WTC11 (cell line): ENCODE data around the gene ATP5MC2. TPM values are rescaled to one million over a fixed set of nuclear protein-coding genes. Genes with fewer than 3 reads are reported as not detected.

Source experiments
- ATAC-seq: fragments of 200-7000 bp; cut with Tn5 transposase; 2 replicates; pipeline ENCODE4 v1.10.0; 2021; ENCODE audit warnings: mild to moderate bottlenecking, moderate library complexity
- CTCF ChIA-PET: fragments of 300-600 bp; sonication (Branson Sonifier 250); formaldehyde crosslinking; loops from one replicate; lab custom pipeline; 2021; ENCODE audit warnings: antibody characterized with exemption; lab: Charles Lee
- POLR2A ChIA-PET: fragments of 350-600 bp; sonication (Branson Sonifier 250); formaldehyde crosslinking; loops from one replicate; lab custom pipeline; 2021; ENCODE audit warnings: antibody characterized with exemption; lab: Charles Lee
- DNase-seq: peaks from one replicate; pipeline ENCODE4 v3.0.0; 2021; ENCODE audit warnings: low spot score
- H3K27ac Mint-ChIP-seq: 2 replicates; pipeline ENCODE4 v1.8.0; 2021; ENCODE audit warnings: mixed read lengths
- H3K27me3 Mint-ChIP-seq: 2 replicates; pipeline ENCODE4 v1.8.0; 2021; ENCODE audit warnings: low read depth, mild to moderate bottlenecking, moderate library complexity, mixed read lengths
- H3K36me3 Mint-ChIP-seq: 2 replicates; pipeline ENCODE4 v1.8.0; 2021; ENCODE audit warnings: mixed read lengths
- H3K4me1 Mint-ChIP-seq: 2 replicates; pipeline ENCODE4 v1.8.0; 2022; ENCODE audit warnings: mixed read lengths
- H3K4me3 Mint-ChIP-seq: 2 replicates; pipeline ENCODE4 v1.8.0; 2021; ENCODE audit warnings: mild to moderate bottlenecking, moderate library complexity, mixed read lengths
- H3K9me3 Mint-ChIP-seq: 2 replicates; pipeline ENCODE4 v1.8.0; 2021; ENCODE audit warnings: mixed read lengths
- ATF3 ChIP-seq: sonication (generic); formaldehyde crosslinking; conservative IDR thresholded peaks from 2 replicates; pipeline ENCODE4 v1.8.1; 2022; ENCODE audit warnings: mild to moderate bottlenecking, missing genetic modification reagents
- CTCF ChIP-seq: fragments of 200-600 bp; IDR thresholded peaks from 2 replicates; pipeline ENCODE4 v1.8.0; 2022; ENCODE audit warnings: antibody characterized with exemption
- ETV6 ChIP-seq: sonication (generic); formaldehyde crosslinking; IDR thresholded peaks from 2 replicates; pipeline ENCODE4 v1.8.1; 2022; ENCODE audit warnings: mild to moderate bottlenecking, missing genetic modification reagents
- IRF1 ChIP-seq: sonication (generic); formaldehyde crosslinking; IDR thresholded peaks from 2 replicates; pipeline ENCODE4 v1.8.0; 2023; ENCODE audit warnings: missing genetic modification reagents
- JUN ChIP-seq: sonication (generic); formaldehyde crosslinking; IDR thresholded peaks from 2 replicates; pipeline ENCODE4 v1.8.0; 2023; ENCODE audit warnings: mild to moderate bottlenecking, missing genetic modification reagents
- MLX ChIP-seq: sonication (generic); formaldehyde crosslinking; IDR thresholded peaks from 2 replicates; pipeline ENCODE4 v1.8.1; 2023; ENCODE audit warnings: mild to moderate bottlenecking, missing genetic modification reagents, moderate library complexity
- SMAD4 ChIP-seq: sonication (generic); formaldehyde crosslinking; IDR thresholded peaks from 2 replicates; pipeline ENCODE4 v1.8.0; 2022; ENCODE audit warnings: mild to moderate bottlenecking, missing genetic modification reagents
- TEAD4 ChIP-seq: sonication (generic); formaldehyde crosslinking; IDR thresholded peaks from 2 replicates; pipeline ENCODE4 v1.8.0; 2022; ENCODE audit warnings: mild to moderate bottlenecking, missing genetic modification reagents
- TP53 ChIP-seq: sonication (generic); formaldehyde crosslinking; IDR thresholded peaks from 2 replicates; pipeline ENCODE4 v1.8.1; 2023; ENCODE audit warnings: mild to moderate bottlenecking, missing genetic modification reagents
- ZBTB21 ChIP-seq: sonication (generic); formaldehyde crosslinking; IDR thresholded peaks from 2 replicates; pipeline ENCODE4 v1.8.1; 2023; ENCODE audit warnings: mild to moderate bottlenecking, missing genetic modification reagents, borderline replicate concordance
- ZMAT4 ChIP-seq: fragments of 250-450 bp; sonication (Bioruptor Pico); IDR thresholded peaks from 2 replicates; pipeline ENCODE4 v1.9.0; 2021; ENCODE audit warnings: mild to moderate bottlenecking
- ZNF263 ChIP-seq: sonication (generic); formaldehyde crosslinking; IDR thresholded peaks from 2 replicates; pipeline ENCODE4 v1.8.1; 2022; ENCODE audit warnings: low read depth, mild to moderate bottlenecking, moderate library complexity, missing genetic modification reagents
- ZNF425 ChIP-seq: fragments of 250-450 bp; sonication (Bioruptor Pico); conservative IDR thresholded peaks from 2 replicates; pipeline ENCODE4 v1.9.0; 2021; ENCODE audit warnings: mild to moderate bottlenecking
- ZNF671 ChIP-seq: fragments of 250-450 bp; sonication (Bioruptor Pico); IDR thresholded peaks from 2 replicates; pipeline ENCODE4 v1.8.0; 2021; ENCODE audit warnings: mild to moderate bottlenecking
- total RNA-seq: library from RNA; stranded (reverse); gene quantifications from 3 replicates; pipeline ENCODE4 v1.2.3, GENCODE V29; 2021

The ATP5MC2 gene
- total RNA-seq, 1 experiment from 2014 or later, result 411 TPM

GRCh38 chr12:53700567-53700966, 24.7 kb upstream of the ATP5MC2 start:
- CTCF ChIA-PET, result interaction anchor here (0.6 to 8.4 kb wide), 7 partner anchors 22 to 519 kb away, joined by 3 to 232 read pairs (median 4); partner anchors contain the start of genes ATP5MC2 and CALCOCO1
- no peak overlapping the region for H3K27ac Mint-ChIP-seq
- ATAC-seq, result no peak
- H3K4me1 Mint-ChIP-seq, result peaks cover 25% of the 10 kb centered on the region
- no peaks in the 10 kb centered on the region for H3K36me3 Mint-ChIP-seq
- no peaks in the 10 kb centered on the region for H3K9me3 Mint-ChIP-seq
- POLR2A ChIA-PET, result interaction anchor here (0.7 kb wide), 1 partner anchor 38 kb away, joined by 3 read pairs; no protein-coding TSS in a partner anchor
- peaks cover 59% of the 10 kb centered on the region for H3K27me3 Mint-ChIP-seq
- DNase-seq, result no peak
- H3K4me3 Mint-ChIP-seq, result no peak overlapping the region
- no peak for TF ChIP-seq SMAD4

GRCh38 chr12:53699678-53700025, 23.8 kb upstream of the ATP5MC2 start:
- H3K4me3 Mint-ChIP-seq, result no peak overlapping the region
- peaks cover 65% of the 10 kb centered on the region for H3K27me3 Mint-ChIP-seq
- peaks cover 31% of the 10 kb centered on the region for H3K4me1 Mint-ChIP-seq
- POLR2A ChIA-PET, result interaction anchor here (0.7 kb wide), 1 partner anchor 39 kb away, joined by 3 read pairs; no protein-coding TSS in a partner anchor
- no peaks in the 10 kb centered on the region for H3K9me3 Mint-ChIP-seq
- no peaks in the 10 kb centered on the region for H3K36me3 Mint-ChIP-seq
- no peak for TF ChIP-seq ZMAT4
- no peak overlapping the region for H3K27ac Mint-ChIP-seq
- DNase-seq (no peak), ATAC-seq (no peak)
- CTCF ChIA-PET, result interaction anchor here (1.2 to 8.4 kb wide), 6 partner anchors 23 to 156 kb away, joined by 3 to 232 read pairs (median 6); partner anchors contain the start of genes ATP5MC2 and CISTR

GRCh38 chr12:53698948-53699677, 23.2 kb upstream of the ATP5MC2 start:
- TF ChIP-seq ATF3 (CRISPR knock-in tag) (no peak), ZBTB21 (CRISPR knock-in tag) (no peak), MLX (CRISPR knock-in tag) (no peak), ZNF671 (no peak), TEAD4 (CRISPR knock-in tag) (no peak), JUN (no peak), ETV6 (CRISPR knock-in tag) (no peak), ZNF425 (CRISPR knock-in tag) (no peak), CTCF (no peak), TP53 (no peak), IRF1 (CRISPR knock-in tag) (no peak), ZNF263 (no peak)
- H3K27me3 Mint-ChIP-seq, result peaks cover 70% of the 10 kb centered on the region
- DNase-seq (no peak), ATAC-seq (no peak)
- no peaks in the 10 kb centered on the region for H3K36me3 Mint-ChIP-seq
- H3K4me1 Mint-ChIP-seq, result peaks cover 37% of the 10 kb centered on the region
- H3K9me3 Mint-ChIP-seq, result no peaks in the 10 kb centered on the region
- no peak overlapping the region for H3K4me3 Mint-ChIP-seq
- no peak overlapping the region for H3K27ac Mint-ChIP-seq
- CTCF ChIA-PET, result interaction anchor here (1.2 to 8.4 kb wide), 5 partner anchors 23 to 156 kb away, joined by 4 to 232 read pairs (median 6); partner anchors contain the start of genes ATP5MC2 and CISTR
- POLR2A ChIA-PET, result no interaction called here
